Activated CD8-positive, alpha-beta memory T cell treated with anti-CD3 and anti-CD28 coated beads for 48 hours (primary cell): ENCODE measurements around the gene CLASRP.

Experiments used
- DNase-seq, 3 experiments: peaks; one replicate each; pipeline ENCODE4 v3.0.0-alpha.2; 2020; ENCODE audit warnings: low read depth in 2 of 3, low spot score in 2 of 3

Gene CLASRP

GRCh38 chr19:45079063-45079910 is 40.4 kb downstream of the CLASRP start, which contains the start of gene GEMIN7:
Gene GEMIN7 (plus strand): TSS chr19:45079260. CDS start chr19:45090115, 10,855 bp downstream.
- DNase-seq: peak; percentile 70 to 77 (median 76)

- DNase-seq: no peak
Observed at GRCh38 chr19:45079911-45080370, 41.1 kb downstream of the CLASRP start.

- no peak for DNase-seq
Observed at GRCh38 chr19:45082170-45082569, 43.3 kb downstream of the CLASRP start.

- no peak for DNase-seq
Observed at GRCh38 chr19:45086480-45086879, 47.6 kb downstream of the CLASRP start.

- no peak for DNase-seq
Observed at GRCh38 chr19:45087531-45087930, 48.7 kb downstream of the CLASRP start.

- no peak for DNase-seq
Observed at GRCh38 chr19:45090034-45090433, 51.2 kb downstream of the CLASRP start.

GRCh38 chr19:45090606-45091005 is 51.8 kb downstream of the CLASRP start:
- no peak for DNase-seq

GRCh38 chr19:45091031-45091923 is 52.4 kb downstream of the CLASRP start:
- DNase-seq: peak; percentile 93 to 98 (median 95)

GRCh38 chr19:45092747-45093678 is 54.2 kb downstream of the CLASRP start, which contains the start of gene PPP1R37:
Gene PPP1R37 (plus strand): TSS chr19:45093179. CDS start chr19:45093326, 147 bp downstream.
- DNase-seq: peak; percentile 61 to 78 (median 76)

- no peak for DNase-seq
Observed at GRCh38 chr19:45094137-45094536, 55.3 kb downstream of the CLASRP start.

- DNase-seq: no peak
Observed at GRCh38 chr19:45094707-45095106, 55.9 kb downstream of the CLASRP start.

GRCh38 chr19:45095496-45096413 is 56.9 kb downstream of the CLASRP start:
- no peak for DNase-seq

GRCh38 chr19:45096700-45097099 is 57.9 kb downstream of the CLASRP start:
- no peak for DNase-seq

- no peak for DNase-seq
Observed at GRCh38 chr19:45097450-45097775, 58.6 kb downstream of the CLASRP start.

GRCh38 chr19:45097776-45098520 is 59.1 kb downstream of the CLASRP start:
- DNase-seq: no peak

- DNase-seq: no peak
Observed at GRCh38 chr19:45098521-45099466, 59.9 kb downstream of the CLASRP start.

- no peak for DNase-seq
Observed at GRCh38 chr19:45099467-45100191, 60.8 kb downstream of the CLASRP start.
